H1 (cell line): Measurements from ENCODE around the gene CYTL1. TPM values are rescaled to one million over a fixed set of nuclear protein-coding genes. Genes with fewer than 3 reads are reported as not detected.

Source experiments
- CTCF ChIA-PET: fragments of 300-600 bp; sonication (Branson Sonifier 250); formaldehyde crosslinking; loops from one replicate; lab custom pipeline; 2021; ENCODE audit not compliant: partially characterized antibody; lab: Charles Lee
- POLR2A ChIA-PET: fragments of 300-600 bp; sonication (Branson Sonifier 250); formaldehyde crosslinking; loops from one replicate; lab custom pipeline; 2021; ENCODE audit warnings: inconsistent platforms; ENCODE audit not compliant: partially characterized antibody; lab: Charles Lee
- DNase-seq, 2 experiments: peaks; one replicate each; pipeline versions ENCODE4 v3.0.0 to v3.0.0-alpha.2; 2010 to 2022; ENCODE audit warnings: low spot score in 2 of 2, low read depth in 1 of 2, mixed read lengths in 1 of 2
- FAIRE-seq: peaks from 2 replicates; lab custom pipeline; 2011; peaks lifted over from hg19 to GRCh38; lab: Jason Lieb, UNC
- H2AFZ ChIP-seq: 2 replicates; pipeline ENCODE4 v1.8.1; 2012; ENCODE audit warnings: low read length, inconsistent platforms
- H2AK5ac ChIP-seq: 2 replicates; pipeline ENCODE4 v1.6.1; 2013; ENCODE audit warnings: low read depth, low read length
- H2BK120ac ChIP-seq: replicated peaks from 2 replicates; pipeline ENCODE3; 2013; ENCODE audit warnings: low read depth, low read length, inconsistent platforms
- H2BK12ac ChIP-seq: 2 replicates; pipeline ENCODE4 v1.6.1; 2013; ENCODE audit warnings: low read depth, low read length
- H2BK15ac ChIP-seq: 2 replicates; pipeline ENCODE4 v1.6.1; 2013; ENCODE audit warnings: low read length
- H2BK20ac ChIP-seq: 2 replicates; pipeline ENCODE4 v1.6.1; 2013; ENCODE audit warnings: low read length
- H2BK5ac ChIP-seq: 2 replicates; pipeline ENCODE4 v1.6.1; 2013; ENCODE audit warnings: low read depth, low read length
- H3K14ac ChIP-seq: 2 replicates; pipeline ENCODE4 v1.6.1; 2013; ENCODE audit warnings: inconsistent platforms; ENCODE audit not compliant: insufficient read length
- H3K18ac ChIP-seq: 2 replicates; pipeline ENCODE4 v1.6.1; 2013; ENCODE audit warnings: low read length; ENCODE audit errors: extremely low read depth
- H3K23ac ChIP-seq: 2 replicates; pipeline ENCODE4 v1.6.1; 2013; ENCODE audit warnings: inconsistent platforms; ENCODE audit not compliant: insufficient read length
- H3K23me2 ChIP-seq: 2 replicates; pipeline ENCODE4 v1.6.1; 2013; ENCODE audit warnings: low read depth, low read length
- H3K27ac ChIP-seq: 2 replicates; pipeline ENCODE4 v1.6.1; 2011; ENCODE audit warnings: low read depth, low read length, inconsistent platforms
- H3K27me3 ChIP-seq, 4 experiments: replicated peaks in 1 of 4; 1 replicate in 1 of 4; 2 replicates in 3 of 4; pipeline versions ENCODE4 v1.6.1 to v1.8.1; 2011 to 2013; ENCODE audit warnings: low read length in 3 of 4, mild to moderate bottlenecking in 3 of 4, inconsistent platforms in 2 of 4, mixed read lengths in 2 of 4, moderate library complexity in 1 of 4; ENCODE audit not compliant: control insufficient read depth in 3 of 4, insufficient read depth in 3 of 4; ENCODE audit errors: extremely low read depth in 1 of 4
- H3K36me3 ChIP-seq, 4 experiments: 2 replicates each; pipeline versions ENCODE4 v1.6.1 to v1.8.1; 2011 to 2013; ENCODE audit warnings: mild to moderate bottlenecking in 4 of 4, low read length in 3 of 4, moderate library complexity in 2 of 4, control low read depth in 1 of 4, inconsistent platforms in 1 of 4; ENCODE audit not compliant: insufficient read depth in 4 of 4, control insufficient read depth in 2 of 4
- H3K4ac ChIP-seq: replicated peaks from 2 replicates; pipeline ENCODE3; 2013; ENCODE audit warnings: low read length, low read depth, mixed read lengths, inconsistent platforms; ENCODE audit not compliant: insufficient read length
- H3K4me1 ChIP-seq, 4 experiments: replicated peaks in 1 of 4; 1 replicate in 1 of 4; 2 replicates in 3 of 4; pipeline versions ENCODE4 v1.6.1 to v1.8.1; 2011 to 2013; ENCODE audit warnings: low read length in 3 of 4, inconsistent platforms in 2 of 4, mixed read lengths in 1 of 4; ENCODE audit not compliant: insufficient read depth in 4 of 4, control insufficient read depth in 3 of 4
- H3K4me2 ChIP-seq, 2 experiments: 2 replicates each; pipeline versions ENCODE4 v1.6.1 to v1.8.1; 2011 to 2013; ENCODE audit warnings: low read depth in 2 of 2, low read length in 2 of 2, control low read depth in 1 of 2, inconsistent platforms in 1 of 2, mild to moderate bottlenecking in 1 of 2; ENCODE audit not compliant: insufficient read depth in 1 of 2
- H3K4me3 ChIP-seq, 4 experiments: fragments of 200-600, 300-600 bp in 1 of 4; sonication (generic), shearing (Covaris generic), sonication (Bioruptor Twin) in 1 of 4; 2 replicates each; pipeline versions ENCODE4 v1.5.1 to v1.8.1; 2011 to 2016; ENCODE audit warnings: low read length in 4 of 4, low read depth in 3 of 4, control low read depth in 2 of 4, inconsistent platforms in 2 of 4, mild to moderate bottlenecking in 2 of 4, mixed read lengths in 1 of 4, moderate library complexity in 1 of 4; ENCODE audit not compliant: insufficient read depth in 2 of 4; ENCODE audit errors: extremely low read depth in 1 of 4
- H3K56ac ChIP-seq: replicated peaks from 2 replicates; pipeline ENCODE3; 2013; ENCODE audit warnings: low read depth, mild to moderate bottlenecking, mixed read lengths, low read length, inconsistent platforms; ENCODE audit not compliant: insufficient read length
- H3K79me1 ChIP-seq: 2 replicates; pipeline ENCODE4 v1.6.1; 2013; ENCODE audit warnings: low read depth, low read length, control low read depth
- H3K79me2 ChIP-seq, 2 experiments: 2 replicates each; pipeline versions ENCODE4 v1.6.1 to v1.8.1; 2012 to 2013; ENCODE audit warnings: low read length in 2 of 2, mild to moderate bottlenecking in 2 of 2, inconsistent platforms in 1 of 2; ENCODE audit not compliant: insufficient read depth in 2 of 2, control insufficient read depth in 1 of 2
- H3K9ac ChIP-seq, 4 experiments: replicated peaks in 1 of 4; 1 replicate in 1 of 4; 2 replicates in 3 of 4; pipeline versions ENCODE4 v1.6.1 to v1.8.1; 2011 to 2013; ENCODE audit warnings: low read depth in 3 of 4, low read length in 3 of 4, control low read depth in 2 of 4, mild to moderate bottlenecking in 2 of 4, moderate library complexity in 2 of 4, inconsistent platforms in 1 of 4; ENCODE audit errors: extremely low read depth in 1 of 4
- H3K9me3 ChIP-seq, 2 experiments: 2 replicates each; pipeline versions ENCODE4 v1.6.1 to v1.8.1; 2012 to 2013; ENCODE audit warnings: mild to moderate bottlenecking in 2 of 2, moderate library complexity in 2 of 2, control low read depth in 1 of 2, inconsistent platforms in 1 of 2, low read depth in 1 of 2, low read length in 1 of 2, mixed read lengths in 1 of 2; ENCODE audit not compliant: insufficient read depth in 2 of 2
- H4K20me1 ChIP-seq, 2 experiments: replicated peaks in 1 of 2; 2 replicates each; pipeline versions ENCODE3 to v1.8.1; 2011 to 2013; ENCODE audit warnings: inconsistent platforms in 2 of 2, low read length in 2 of 2, mild to moderate bottlenecking in 1 of 2; ENCODE audit not compliant: insufficient read depth in 2 of 2, control insufficient read depth in 1 of 2
- H4K5ac ChIP-seq: 2 replicates; pipeline ENCODE4 v1.6.1; 2013; ENCODE audit warnings: low read length, low read depth, mixed read lengths, inconsistent platforms; ENCODE audit not compliant: insufficient read length
- H4K8ac ChIP-seq: 2 replicates; pipeline ENCODE4 v1.8.0; 2013; ENCODE audit warnings: mild to moderate bottlenecking, moderate library complexity, low read length, inconsistent platforms; ENCODE audit not compliant: insufficient read depth; ENCODE audit errors: extremely low read depth
- H4K91ac ChIP-seq: replicated peaks from 2 replicates; pipeline ENCODE3; 2013; ENCODE audit warnings: low read length, mixed read lengths, inconsistent platforms; ENCODE audit not compliant: insufficient read length
- ATF3 ChIP-seq: IDR thresholded peaks from 2 replicates; pipeline ENCODE4 v1.6.1; 2011; ENCODE audit warnings: low read depth, mild to moderate bottlenecking, low read length; ENCODE audit not compliant: insufficient read depth
- BCL11A ChIP-seq, 2 experiments: IDR thresholded peaks; one replicate each; pipeline ENCODE4 v1.6.1; 2011; ENCODE audit warnings: low read depth in 2 of 2, low read length in 2 of 2, mild to moderate bottlenecking in 2 of 2
- CBX8 ChIP-seq: fragments of 300-800, 300-1000 bp; sonication (generic); IDR thresholded peaks from 2 replicates; pipeline ENCODE4 v1.7.1; 2016; ENCODE audit warnings: low read depth, low read length, borderline replicate concordance
- CEBPB ChIP-seq: IDR thresholded peaks from 2 replicates; pipeline ENCODE4 v1.6.1; 2012; ENCODE audit warnings: low read depth, low read length
- CHD1 ChIP-seq: IDR thresholded peaks from 2 replicates; pipeline ENCODE4 v1.6.1; 2012; ENCODE audit warnings: low read depth, low read length, improper control_type of control experiment
- JUND ChIP-seq: IDR thresholded peaks from 2 replicates; pipeline ENCODE4 v1.6.1; 2011; ENCODE audit warnings: mild to moderate bottlenecking, improper control_type of control experiment, low read length
- KDM4A ChIP-seq: IDR thresholded peaks from one replicate; pipeline ENCODE4 v1.7.1; 2012; ENCODE audit warnings: low read depth, mild to moderate bottlenecking, moderate library complexity, low read length, inconsistent platforms; ENCODE audit not compliant: severe bottlenecking
- RBBP5 ChIP-seq: IDR thresholded peaks from 2 replicates; pipeline ENCODE4 v1.7.1; 2012; ENCODE audit warnings: low read depth, mild to moderate bottlenecking, inconsistent platforms, low read length, moderate library complexity, borderline replicate concordance
- RXRA ChIP-seq: IDR thresholded peaks from 2 replicates; pipeline ENCODE4 v1.6.1; 2011; ENCODE audit warnings: low read depth, mild to moderate bottlenecking, low read length, moderate library complexity; ENCODE audit not compliant: insufficient read depth
- SIRT6 ChIP-seq: IDR thresholded peaks from one replicate; pipeline ENCODE4 v1.7.1; 2012; ENCODE audit warnings: low read length, inconsistent platforms
- SP4 ChIP-seq: IDR thresholded peaks from 2 replicates; pipeline ENCODE4 v1.6.1; 2012; ENCODE audit warnings: low read length, inconsistent platforms
- TAF7 ChIP-seq: optimal IDR thresholded peaks from 2 replicates; pipeline ENCODE3; 2011; ENCODE audit warnings: low read depth, mild to moderate bottlenecking, inconsistent platforms, low read length, moderate library complexity, borderline replicate concordance
- WGBS, 2 experiments: shearing (Covaris generic) in 1 of 2; methylation state at CpG; one replicate each; pipeline versions ENCODE4 v1.1.6 to v1.1.7; 2013 to 2015; ENCODE audit warnings: low lambda C conversion rate in 2 of 2, mixed read lengths in 2 of 2, inconsistent platforms in 1 of 2, low coverage in 1 of 2, missing lambda C conversion rate in 1 of 2; ENCODE audit not compliant: insufficient replicate concordance in 2 of 2, insufficient coverage in 1 of 2, insufficient read length in 1 of 2; ENCODE audit errors: extremely low coverage in 1 of 2, missing lambda C conversion rate in 1 of 2; 5-methylcytosine and 5-hydroxymethylcytosine counted together
- polyA plus RNA-seq, 7 experiments: library from polyadenylated mRNA; depleted of rRNA in 3 of 7; stranded (reverse) in 5 of 7; unstranded in 2 of 7; fragments of >200 nt in 5 of 7; fragments of 200-250 nt in 2 of 7; gene quantifications; 1 replicate in 5 of 7; 2 replicates in 1 of 7; 4 replicates in 1 of 7; pipeline versions ENCODE4 v1.2.1 to v1.2.3, GENCODE V29; 2011 to 2013; ENCODE audit warnings: missing spikeins in 2 of 7, mixed read lengths in 2 of 7
- total RNA-seq: library from RNA; stranded (reverse); fragmentation: NEBNext Ultra II Directional; extraction: Animal tissue kit (Norgen Biotek cat#: 25700); gene quantifications from 2 replicates; pipeline ENCODE4 v1.2.1, GENCODE V29; 2021

CYTL1 gene
- total and polyA plus RNA-seq, 2 of the 8 experiments (the other 6 are each of a cell fraction or from before 2014, with no cell fraction given) = 8.6 to 9.8 TPM

GRCh38 chr4:5039800-5040199, 20.5 kb upstream of the CYTL1 start:
- no peak overlapping the region for H2BK20ac ChIP-seq
- no peak overlapping the region for H3K14ac ChIP-seq
- no peak overlapping the region for H3K56ac ChIP-seq
- FAIRE-seq (no peak), DNase-seq (no peak)
- H3K9me3 ChIP-seq = no peaks in the 10 kb centered on the region
- no peaks in the 10 kb centered on the region for H3K36me3 ChIP-seq
- no peaks in the 10 kb centered on the region for H4K20me1 ChIP-seq
- WGBS, 2 experiments = 87% methylated on average over 7 of the region's 7 CpGs; no CpG with 5 or more reads in 1 of the 2 experiments
- no peak overlapping the region for H3K27ac ChIP-seq
- ChIA-PET CTCF (interaction anchor here (0.6 to 0.7 kb wide), 2 partner anchors 12 to 102 kb away, joined by 3 read pairs; partner anchors contain the start of gene STK32B), POLR2A (no interaction called here)
- no peak overlapping the region for H2BK15ac ChIP-seq
- H3K23ac ChIP-seq = no peak overlapping the region
- H3K18ac ChIP-seq = no peak overlapping the region
- no peaks in the 10 kb centered on the region for H3K79me2 ChIP-seq
- no peak overlapping the region for H2AK5ac ChIP-seq
- H3K27me3 ChIP-seq = no peaks in the 10 kb centered on the region
- no peak overlapping the region for H2AFZ ChIP-seq
- no peak overlapping the region for H4K91ac ChIP-seq
- H3K4me2 ChIP-seq = no peak overlapping the region
- no peaks in the 10 kb centered on the region for H3K79me1 ChIP-seq
- no peak overlapping the region for H2BK12ac ChIP-seq
- H4K8ac ChIP-seq = no peak overlapping the region; the same call in 1 of the 2 replicates
- no peak overlapping the region for H2BK5ac ChIP-seq
- no peak overlapping the region for H3K4me3 ChIP-seq
- no peak overlapping the region for H4K5ac ChIP-seq
- no peak overlapping the region for H3K9ac ChIP-seq
- no peaks in the 10 kb centered on the region for H3K4me1 ChIP-seq
- H2BK120ac ChIP-seq = no peak overlapping the region
- H3K4ac ChIP-seq = no peak overlapping the region
- H3K23me2 ChIP-seq = no peaks in the 10 kb centered on the region
- TF ChIP-seq ATF3 = no peak
- no peak for TF ChIP-seq BCL11A (IDR thresholded peaks at IDR 0.05; ENCODE audit: low read depth in 2 of 2, low read length in 2 of 2)
- no peak for TF ChIP-seq JUND
- TF ChIP-seq SP4 = no peak
- TF ChIP-seq RXRA = no peak
- no peak for TF ChIP-seq CEBPB
- TF ChIP-seq SIRT6 = no peak
- no peak for TF ChIP-seq CHD1
- no peak for TF ChIP-seq TAF7
- no peak for TF ChIP-seq KDM4A
- no peak for TF ChIP-seq CBX8
- TF ChIP-seq RBBP5 = no peak
